Raji (cell line): ENCODE measurements around the gene GET4.

ENCODE experiments used
- POLR2A ChIP-seq: IDR thresholded peaks from 2 replicates; pipeline ENCODE4 v1.6.1; 2011; ENCODE audit warnings: low read depth, low read length, control low read depth; ENCODE audit not compliant: insufficient read depth

The GET4 gene, protein sequence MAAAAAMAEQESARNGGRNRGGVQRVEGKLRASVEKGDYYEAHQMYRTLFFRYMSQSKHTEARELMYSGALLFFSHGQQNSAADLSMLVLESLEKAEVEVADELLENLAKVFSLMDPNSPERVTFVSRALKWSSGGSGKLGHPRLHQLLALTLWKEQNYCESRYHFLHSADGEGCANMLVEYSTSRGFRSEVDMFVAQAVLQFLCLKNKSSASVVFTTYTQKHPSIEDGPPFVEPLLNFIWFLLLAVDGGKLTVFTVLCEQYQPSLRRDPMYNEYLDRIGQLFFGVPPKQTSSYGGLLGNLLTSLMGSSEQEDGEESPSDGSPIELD

DNA sequence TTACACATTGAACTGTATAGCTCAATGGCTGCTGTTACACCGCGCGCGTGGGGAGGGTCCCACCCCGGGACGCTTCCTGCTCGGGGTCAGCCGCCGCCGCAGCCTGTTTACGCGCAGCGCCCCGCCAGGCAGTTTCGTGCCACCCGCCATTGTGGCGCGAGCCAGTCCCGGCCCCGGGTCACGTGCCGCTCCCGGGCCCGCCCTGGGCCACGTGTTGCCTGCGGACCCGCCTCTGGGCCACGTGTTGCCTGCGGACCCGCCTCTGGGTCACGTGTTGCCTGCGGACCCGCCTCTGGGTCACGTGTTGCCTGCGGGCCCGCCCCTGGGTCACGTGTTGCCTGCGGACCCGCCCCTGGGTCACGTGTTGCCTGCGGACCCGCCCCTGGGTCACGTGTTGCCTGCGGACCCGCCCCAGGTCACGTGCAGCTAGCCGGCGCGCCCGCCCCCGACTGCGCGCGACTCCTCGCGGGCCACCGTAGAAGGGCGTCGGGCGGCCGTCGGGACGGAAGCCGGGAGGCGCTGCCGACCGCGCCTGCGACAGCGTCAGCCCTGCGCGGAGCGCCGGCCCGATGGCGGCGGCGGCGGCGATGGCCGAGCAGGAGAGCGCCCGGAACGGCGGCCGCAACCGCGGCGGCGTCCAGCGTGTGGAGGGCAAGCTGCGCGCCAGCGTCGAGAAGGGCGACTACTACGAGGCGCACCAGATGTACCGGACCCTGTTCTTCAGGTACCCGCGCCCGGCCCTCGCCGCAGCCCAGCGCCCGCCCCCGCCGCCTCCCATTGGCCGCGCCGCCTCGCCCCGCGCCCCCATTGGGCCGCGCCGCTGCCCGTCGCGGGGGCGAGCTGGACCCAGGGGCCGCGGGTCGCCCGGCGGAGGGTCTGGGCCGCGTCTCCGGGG is at the start of gene GET4:
Gene GET4 (plus strand): TSS at position 478 of the 895 bp plus-strand sequence. CDS start 92 bp downstream, at position 570.
- TF ChIP-seq POLR2A = peak; percentile 93

DNA sequence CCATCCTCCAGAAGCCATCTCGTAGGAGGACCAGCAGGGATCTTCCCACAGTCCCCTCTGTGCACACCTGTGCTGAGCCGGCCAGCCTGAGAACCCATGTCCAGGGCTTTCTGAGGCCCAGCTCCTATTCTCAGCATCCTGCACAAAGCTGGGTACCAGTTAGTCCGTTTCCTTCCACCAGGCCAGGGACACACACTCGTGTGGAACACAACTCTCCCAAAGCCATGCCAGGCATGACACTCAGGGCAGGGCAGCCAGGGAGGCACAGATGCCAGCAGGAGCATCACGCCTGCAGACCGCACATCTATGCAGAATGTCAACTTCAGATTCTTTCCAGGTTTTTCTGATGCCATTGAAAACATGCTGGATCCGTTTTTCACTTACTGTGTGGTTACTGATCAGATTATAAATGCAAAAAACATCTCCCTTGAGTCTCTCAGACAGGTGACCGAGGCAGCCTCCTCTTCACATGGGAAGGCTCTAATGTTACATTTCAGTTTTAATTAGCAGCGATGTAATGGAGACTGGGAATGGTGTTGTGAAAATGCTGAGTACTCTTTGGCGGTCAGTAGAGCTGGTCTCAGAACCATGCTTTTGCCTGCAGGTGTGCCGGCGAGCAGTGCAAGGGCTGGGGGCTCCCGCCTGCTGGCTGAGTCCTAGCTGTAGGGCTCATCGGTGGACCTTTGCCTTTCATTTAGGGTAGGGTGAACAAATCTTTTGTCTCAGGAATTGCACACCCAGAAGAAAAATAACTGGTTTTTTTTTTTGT is 47.4 kb upstream of the GET4 start:
- TF ChIP-seq POLR2A = no peak

DNA sequence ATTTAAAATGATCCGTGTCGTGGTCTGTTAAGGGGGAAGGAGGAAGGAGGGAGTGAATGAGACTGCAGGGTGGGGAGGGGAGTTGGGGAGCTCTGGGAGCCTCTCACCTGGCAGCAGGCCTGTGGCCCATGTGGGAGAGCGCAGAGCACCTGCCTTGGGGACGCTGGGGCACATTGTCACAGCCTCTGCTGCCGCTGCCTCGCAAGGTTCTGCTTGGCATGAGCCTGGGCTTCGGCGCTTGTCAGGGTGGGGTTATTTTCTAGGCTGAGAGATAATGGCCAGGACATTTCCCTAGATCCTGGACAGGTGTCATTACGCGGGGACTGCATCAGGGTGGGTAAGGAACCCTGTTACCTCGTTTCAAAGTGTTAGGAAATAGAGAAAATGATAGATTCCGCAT is 46.3 kb upstream of the GET4 start:
- no peak for TF ChIP-seq POLR2A

DNA sequence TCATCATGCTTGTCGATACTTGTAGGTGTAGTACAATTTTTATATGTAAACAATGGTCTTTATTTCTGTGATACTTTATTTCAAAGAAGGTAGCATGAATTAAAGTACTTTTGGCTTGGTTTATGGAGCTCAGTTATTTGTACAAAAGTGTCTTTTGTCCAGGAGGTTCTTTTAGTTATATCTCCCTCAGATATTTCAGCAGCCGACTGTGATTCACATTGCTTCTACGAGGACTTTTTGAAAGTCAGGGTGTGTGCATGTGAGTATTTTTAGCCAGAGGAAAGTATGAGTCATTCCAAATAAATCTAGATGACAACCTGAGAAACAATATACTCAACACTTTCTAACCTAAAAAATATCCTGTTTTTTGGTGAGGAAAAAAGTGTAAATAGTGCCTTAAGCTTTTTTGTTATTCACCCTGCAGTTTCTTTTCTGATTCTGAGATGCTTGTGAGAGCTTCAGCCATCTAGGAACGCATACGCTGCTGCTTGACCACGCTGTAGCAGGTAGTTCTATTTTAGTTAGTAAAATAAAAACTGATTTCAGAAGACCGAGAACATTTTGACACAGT is 44.7 kb upstream of the GET4 start:
- TF ChIP-seq POLR2A = no peak

DNA sequence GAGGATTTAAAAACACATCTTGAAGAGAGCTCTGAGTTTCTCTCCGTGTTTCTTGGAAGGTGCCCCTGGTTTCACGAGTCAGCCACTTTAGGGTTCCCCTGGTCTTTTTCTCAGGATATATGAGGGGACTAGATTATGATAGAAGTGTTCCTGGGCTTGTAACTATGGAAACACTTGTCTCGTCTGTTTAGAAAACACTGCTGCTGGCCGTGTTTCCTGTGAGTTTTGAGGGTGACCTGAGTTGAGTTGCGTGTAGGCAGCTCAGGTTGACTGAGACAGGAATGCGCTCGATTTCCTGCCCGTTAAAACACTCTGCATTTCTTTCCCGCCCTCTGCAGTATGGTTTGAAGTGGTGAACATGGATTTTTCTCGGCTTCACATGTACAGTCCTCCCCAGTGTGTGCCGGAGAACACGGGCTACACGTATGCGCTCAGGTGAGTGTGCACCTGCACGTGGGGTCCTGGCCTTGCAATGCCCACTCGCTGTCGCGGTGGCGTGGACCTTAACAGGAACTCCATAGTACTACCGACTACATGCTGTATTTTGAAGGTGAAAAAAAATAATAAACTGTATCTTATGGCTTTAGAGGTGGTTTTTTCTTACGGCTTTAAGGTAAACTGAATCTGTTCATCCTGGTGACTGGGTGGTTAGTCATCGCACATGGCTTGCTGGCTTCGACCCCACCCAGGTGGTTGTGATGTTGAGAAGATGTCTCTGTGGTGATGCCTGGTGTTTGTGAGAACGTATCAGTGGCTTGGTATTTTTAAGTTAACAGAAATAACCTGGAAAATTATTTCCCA is 44.0 kb upstream of the GET4 start, which contains the start of gene SUN1:
Gene SUN1 (plus strand): TSS at position 310 of the 801 bp plus-strand sequence. CDS start 49 bp downstream, at position 359.
- TF ChIP-seq POLR2A = no peak

DNA sequence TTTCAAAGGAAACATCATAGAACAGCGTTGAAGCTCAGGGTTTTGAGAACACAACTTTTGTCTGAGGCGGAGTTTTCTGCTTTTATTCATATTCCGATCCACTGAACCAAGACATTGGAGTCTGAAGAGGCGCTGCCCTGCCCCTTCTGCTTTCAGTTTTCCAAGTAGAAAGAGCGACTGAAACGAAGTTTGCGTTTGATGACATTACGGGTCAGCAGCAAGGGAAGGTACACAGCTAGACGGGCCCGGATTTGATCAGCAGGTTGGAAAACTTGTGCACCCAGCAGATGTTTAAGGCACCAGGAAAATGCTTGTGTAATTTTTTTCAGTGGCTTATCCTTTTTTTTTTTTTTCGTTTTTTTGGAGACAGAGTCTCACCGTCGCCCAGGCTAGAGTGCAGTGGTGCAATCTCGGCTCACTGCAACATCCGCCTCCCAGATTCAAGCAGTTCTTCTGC is 43.4 kb upstream of the GET4 start:
- no peak for TF ChIP-seq POLR2A

DNA sequence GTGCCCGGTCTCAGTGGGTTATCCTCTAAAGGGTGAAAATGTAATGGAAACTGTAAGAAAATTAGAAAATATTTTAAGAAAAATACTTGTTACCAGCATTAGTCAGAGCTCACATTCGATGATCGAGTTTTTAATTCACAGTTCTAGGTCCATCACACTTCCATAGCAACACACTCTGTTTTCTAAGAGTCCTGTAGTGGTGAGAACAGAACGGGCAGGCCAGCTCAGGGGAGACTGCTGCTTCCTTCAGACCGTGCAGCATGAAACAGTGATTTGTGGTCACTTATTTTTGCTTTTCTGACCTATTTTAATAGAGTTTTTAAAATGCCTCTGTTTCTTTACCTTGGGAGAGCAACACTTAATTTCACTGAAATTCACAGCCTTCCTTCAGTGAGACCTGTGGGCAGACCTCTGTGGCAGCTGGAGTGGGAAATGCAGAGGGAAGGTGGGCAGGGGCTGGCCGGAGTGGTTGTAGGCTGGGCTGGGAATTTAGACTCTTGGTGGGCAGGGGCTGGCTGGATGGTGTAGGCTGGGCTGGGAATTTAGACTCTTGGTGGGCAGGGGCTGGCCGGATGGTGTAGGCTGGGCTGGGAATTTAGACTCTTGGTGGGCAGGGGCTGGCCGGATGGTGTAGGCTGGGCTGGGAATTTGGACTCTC is 42.6 kb upstream of the GET4 start:
- no peak for TF ChIP-seq POLR2A

DNA sequence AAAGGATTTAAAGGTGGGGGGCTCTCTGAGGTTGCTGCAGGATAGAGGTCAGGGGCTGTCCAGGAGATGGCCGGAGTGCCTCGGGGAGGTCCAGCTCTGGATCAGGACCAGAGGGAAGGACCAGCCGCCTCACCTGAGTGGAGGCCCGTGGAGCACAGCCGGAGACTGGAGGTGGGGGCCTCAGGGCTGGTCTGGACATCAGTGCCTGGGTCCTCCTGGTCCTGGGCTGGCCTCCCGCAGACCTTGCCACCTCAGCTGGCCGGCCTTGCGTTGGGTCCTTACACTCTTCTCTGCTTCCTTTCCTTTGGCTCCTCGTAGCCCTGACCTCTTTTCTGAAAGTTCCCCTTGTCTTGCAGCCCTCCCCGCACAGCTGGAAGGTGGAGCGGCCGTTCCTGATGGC is 42.1 kb upstream of the GET4 start:
- TF ChIP-seq POLR2A = no peak

DNA sequence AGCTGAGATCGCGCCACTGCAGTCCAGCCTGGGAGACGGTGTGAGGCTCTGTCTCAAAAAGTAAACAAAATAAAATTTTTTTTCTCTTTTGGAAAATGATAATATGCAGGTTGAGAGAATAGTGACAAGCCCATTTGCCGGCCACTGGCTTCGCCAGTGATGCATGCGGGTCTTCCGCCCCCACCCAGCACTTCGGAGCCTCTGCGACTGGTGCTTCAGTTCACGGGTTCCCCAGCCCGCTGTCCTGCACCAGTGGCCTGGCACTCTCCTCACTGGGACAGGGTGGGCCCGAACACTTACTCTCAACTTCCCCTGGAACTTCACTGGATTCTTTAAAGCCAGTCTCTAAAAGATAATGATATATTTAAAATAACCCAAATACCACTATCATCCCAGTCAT is 41.3 kb upstream of the GET4 start:
- no peak for TF ChIP-seq POLR2A

DNA sequence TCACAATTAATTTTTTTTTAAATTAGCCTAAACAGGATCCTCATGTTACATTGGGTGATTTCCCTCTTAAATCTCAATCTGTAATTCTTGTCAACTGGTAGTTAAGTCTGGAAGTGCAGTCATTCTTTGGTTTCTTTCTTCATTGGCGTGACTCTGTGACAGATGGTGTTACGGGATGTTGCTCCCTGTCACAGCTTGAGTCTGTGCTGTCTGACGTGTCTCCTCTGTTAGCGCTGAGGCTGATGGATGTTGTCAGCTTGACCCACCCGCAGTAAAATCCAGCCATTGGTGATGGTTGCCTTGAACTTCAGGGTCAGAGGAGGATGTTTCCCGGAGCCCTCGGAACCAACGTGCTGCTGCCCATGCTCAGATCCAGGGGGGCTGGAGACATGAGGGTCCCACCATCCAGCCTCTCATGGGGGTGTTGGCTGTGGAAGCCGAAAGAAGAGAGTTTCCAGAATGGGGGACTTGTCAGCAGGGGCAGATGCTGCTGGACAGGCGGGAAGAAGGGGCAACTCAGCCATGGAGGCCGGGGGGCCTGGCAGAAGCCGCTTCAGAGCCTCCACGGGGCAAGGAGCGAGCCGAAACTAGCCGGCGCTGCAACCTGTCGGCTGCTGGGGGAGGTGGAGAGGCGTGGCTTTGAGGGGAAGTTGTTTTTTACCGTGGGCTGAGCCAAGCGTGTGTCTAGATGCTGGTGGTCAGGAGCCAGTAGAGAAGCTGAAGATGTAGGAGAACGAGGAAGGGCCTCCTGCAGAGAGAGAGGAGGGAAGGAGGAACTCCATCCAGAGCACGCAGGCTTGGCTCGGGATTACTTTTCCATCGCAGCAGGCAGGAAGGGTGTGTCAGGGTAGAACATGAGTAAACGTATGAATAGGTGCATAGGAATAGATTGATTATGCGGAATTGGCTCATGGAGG is 40.6 kb upstream of the GET4 start:
- no peak for TF ChIP-seq POLR2A

DNA sequence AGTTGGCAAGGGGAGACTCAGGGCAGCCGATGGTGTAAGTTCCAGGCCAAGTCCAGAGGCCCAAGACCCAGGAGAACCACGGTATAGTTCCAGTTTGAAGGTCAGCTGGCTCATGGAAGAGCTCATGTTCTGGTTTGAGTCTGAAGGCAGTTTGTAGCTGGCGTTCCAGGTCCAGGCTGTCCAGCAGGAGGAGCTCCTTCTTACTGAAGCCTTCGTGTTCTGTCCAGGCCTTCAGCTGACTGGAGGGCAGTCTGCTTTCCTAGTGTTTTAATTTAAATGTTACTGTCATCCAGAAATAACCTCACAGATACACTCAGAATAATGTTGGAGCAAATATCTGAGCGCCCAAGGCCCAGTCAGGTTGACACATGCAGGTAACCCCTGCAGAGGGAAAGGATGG is 39.9 kb upstream of the GET4 start:
- no peak for TF ChIP-seq POLR2A

DNA sequence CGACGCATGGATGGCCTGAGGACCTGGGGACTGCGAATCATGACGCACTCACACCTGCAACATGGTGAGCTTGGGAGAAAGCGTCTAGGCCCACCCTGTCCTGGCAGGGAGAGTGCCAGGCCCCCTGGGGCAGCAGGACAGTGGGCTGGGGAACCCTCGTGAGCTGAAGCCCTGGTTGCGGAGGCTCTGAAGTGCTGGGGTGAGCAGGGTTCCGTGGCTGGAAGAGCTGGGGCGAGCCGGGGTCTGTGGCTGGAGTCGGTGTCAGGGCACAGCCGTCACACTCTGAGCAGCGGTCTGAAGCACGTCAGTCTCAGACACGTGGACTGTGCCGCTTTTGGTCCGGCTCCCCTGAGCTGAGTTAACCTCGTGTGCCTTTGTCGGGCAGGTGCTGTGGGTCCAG is 39.4 kb upstream of the GET4 start:
- no peak for TF ChIP-seq POLR2A

DNA sequence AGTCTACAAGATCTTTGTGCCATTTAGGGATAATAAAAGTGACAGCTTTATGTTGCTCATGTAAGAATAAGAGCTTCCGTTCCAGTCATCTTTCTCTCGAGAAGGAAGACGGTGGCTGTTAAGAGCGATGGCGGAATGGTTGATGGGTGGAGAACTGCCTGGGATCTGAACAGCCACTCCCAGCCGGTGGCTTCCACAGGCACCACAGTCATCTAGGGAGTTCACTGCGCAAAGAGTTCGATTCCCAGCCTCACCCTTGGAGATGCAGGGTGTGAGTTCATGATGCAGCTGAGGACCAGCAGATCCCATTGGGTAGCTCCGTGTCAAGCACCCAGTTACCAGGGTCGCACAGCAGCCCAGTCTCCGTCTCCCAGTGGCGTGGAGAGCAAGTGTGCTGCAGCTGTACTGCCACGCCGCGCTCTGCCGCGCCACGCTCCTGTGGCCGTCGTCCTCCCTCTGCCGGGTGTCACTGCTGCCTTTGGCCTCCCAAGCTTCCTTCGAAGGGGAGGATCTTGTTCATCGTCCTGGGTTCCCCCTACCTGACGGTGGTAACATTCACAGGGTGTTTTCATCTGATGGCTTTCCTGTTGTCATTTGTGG is 36.3 kb upstream of the GET4 start:
- TF ChIP-seq POLR2A = no peak

DNA sequence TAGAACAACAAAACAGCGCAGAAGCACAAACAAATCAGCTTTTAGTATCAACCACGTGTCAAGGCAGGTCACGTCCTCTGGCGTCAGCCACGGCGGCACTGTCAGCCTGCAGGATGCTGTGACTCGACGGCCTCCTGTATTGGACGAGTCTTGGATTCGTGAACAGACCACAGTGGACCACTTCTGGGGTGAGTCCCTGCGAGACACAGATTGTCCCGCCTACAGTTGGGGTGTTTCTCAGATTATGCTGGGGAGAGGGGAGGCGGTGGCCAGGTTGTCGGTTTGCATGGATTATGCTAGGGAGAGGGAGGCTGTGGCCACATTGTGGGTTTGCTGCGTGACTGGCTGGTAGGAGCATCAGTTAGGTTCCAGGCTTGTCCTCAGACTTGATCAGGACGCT is 34.4 kb upstream of the GET4 start:
- TF ChIP-seq POLR2A = no peak
